Ovary (tissue), 9 donors: ENCODE measurements around the gene SCLT1. TPM values are rescaled to one million over a fixed set of nuclear protein-coding genes. Genes with fewer than 3 reads are reported as not detected.

Experiments
- DNase-seq, 5 donors: peaks; one replicate each; pipeline ENCODE4 v3.0.0-alpha.2; 2019 to 2020
- H3K27ac ChIP-seq, 2 donors: fragments of 200-600 bp; one replicate each; pipeline versions ENCODE4 v1.5.1 to v1.8.0; 2019 to 2022
- H3K27me3 ChIP-seq: fragments of 200-600 bp; one replicate; pipeline ENCODE4 v1.8.0; 2022
- H3K36me3 ChIP-seq: fragments of 200-600 bp; sonication (generic); one replicate; pipeline ENCODE4 v1.5.1; 2019
- H3K4me1 ChIP-seq: one replicate; pipeline ENCODE4 v1.8.1; 2013; ENCODE audit warnings: mild to moderate bottlenecking, moderate library complexity; ENCODE audit not compliant: insufficient read depth
- H3K4me3 ChIP-seq: fragments of 200-600 bp; sonication (generic); one replicate; pipeline ENCODE4 v1.5.1; 2017
- H3K9me3 ChIP-seq, 2 donors: fragments of 200-600 bp in 1 of 2; sonication (generic) in 1 of 2; one replicate each; pipeline versions ENCODE4 v1.5.1 to v1.8.1; 2013 to 2019; ENCODE audit warnings: mild to moderate bottlenecking in 1 of 2, moderate library complexity in 1 of 2
- CTCF ChIP-seq, 3 donors: fragments of 450-650 bp in 2 of 3; fragments of 200-600 bp in 1 of 3; IDR thresholded peaks; one replicate each; pipeline versions ENCODE4 v1.5.1 to v1.8.0; 2016 to 2022; ENCODE audit warnings: antibody characterized with exemption in 3 of 3, mild to moderate bottlenecking in 1 of 3
- EP300 ChIP-seq: sonication (generic); formaldehyde crosslinking; IDR thresholded peaks from one replicate; pipeline ENCODE4 v1.6.1; 2017; ENCODE audit warnings: antibody characterized with exemption
- POLR2A ChIP-seq: fragments of 450-650 bp; IDR thresholded peaks from one replicate; pipeline ENCODE4 v1.6.1; 2017; ENCODE audit warnings: antibody characterized with exemption, mild to moderate bottlenecking, moderate library complexity
- WGBS, 3 donors: extraction: QIAGEN DNeasy Blood & Tissue Kit in 1 of 3; methylation state at CpG; one replicate each; pipeline versions ENCODE4 v1.1.5 to v1.1.7; 2013 to 2017; 5-methylcytosine and 5-hydroxymethylcytosine counted together
- intact Hi-C, 4 donors: fragments of 100-400 bp; cut with DNase I; formaldehyde crosslinking; loops; one replicate each; pipeline versions ENCODE4 v1.11.0 to v1.15.1; 2022 to 2023
- polyA plus RNA-seq, 2 donors: library from polyadenylated mRNA; stranded (reverse); fragments of 200-250 nt in 1 of 2; fragments of 350-450 nt in 1 of 2; fragmentation: Illumina TruSeq in 1 of 2; extraction: RNeasy Lipid Tissue Mini Kit (QIAGEN cat#74804) in 1 of 2; gene quantifications; one replicate each; pipeline ENCODE4 v1.2.3, GENCODE V29; 2013 to 2014
- total RNA-seq, 7 donors: library from RNA; depleted of rRNA in 2 of 7; stranded (reverse); fragments of >200 nt in 2 of 7; fragmentation: NEBNext Ultra II Directional in 3 of 7; extraction: Animal tissue kit (Norgen Biotek cat#: 25700) in 3 of 7; gene quantifications; one replicate each; pipeline versions ENCODE4 v1.1.0 to v1.2.4, GENCODE V29; 2016 to 2023
- donor health status: DM: no; HTN: no; CAD: no; lungs with moderate emphysema.
- donor health status: DM: no; HTN: no; CAD: no.
- donor health status: Bipolar disorder and iron deficiency.
- donor health status: DM: yes; HTN: yes; CAD: no.
- donor health status: DM: no; HTN: no; CAD: no.
- donor health status: DM: yes; HTN: yes; CAD: no.

The SCLT1 gene
- total and polyA plus RNA-seq, 9 donors = 4.5 to 24.0 (median 15.3) TPM

GRCh38 chr4:128855621-128856020 lies 237.7 kb downstream of the SCLT1 start:
- H3K27me3 ChIP-seq = no peaks in the 10 kb centered on the region
- no peak for TF ChIP-seq POLR2A
- no peak for TF ChIP-seq EP300
- TF ChIP-seq CTCF (IDR thresholded peaks at IDR 0.05) = no peak
- intact Hi-C loops = loop anchor here in 1 of 4 donors (10.0 kb wide), 1 partner anchor 201 kb away; no protein-coding TSS in a partner anchor
- 59 to 77% (median 68%) methylated on average over 7 of the region's 7 CpGs for WGBS, 3 donors
- no peak overlapping the region for H3K27ac ChIP-seq
- H3K4me3 ChIP-seq = no peak overlapping the region
- H3K4me1 ChIP-seq = peaks cover 7% of the 10 kb centered on the region
- no peaks in the 10 kb centered on the region for H3K36me3 ChIP-seq
- no peak for DNase-seq
- no peaks in the 10 kb centered on the region for H3K9me3 ChIP-seq

- no peaks in the 10 kb centered on the region for H3K36me3 ChIP-seq
Observed at GRCh38 chr4:128854433-128854832, 238.9 kb downstream of the SCLT1 start.

GRCh38 chr4:128853741-128854140 lies 239.6 kb downstream of the SCLT1 start:
- Histone ChIP-seq H3K36me3 (no peaks in the 10 kb centered on the region), H3K27me3 (no peaks in the 10 kb centered on the region), H3K9me3 (no peaks in the 10 kb centered on the region), H3K4me1 (no peaks in the 10 kb centered on the region), H3K4me3 (no peak overlapping the region), H3K27ac (no peak overlapping the region)
- TF ChIP-seq CTCF (IDR thresholded peaks at IDR 0.05) (no peak), POLR2A (no peak), EP300 (no peak)
- no peak for DNase-seq
- WGBS, 3 donors = 86 to 93% (median 91%) methylated on average over 5 of the region's 5 CpGs
- intact Hi-C loops = loop anchor here in 1 of 4 donors (10.0 kb wide), 1 partner anchor 199 kb away; no protein-coding TSS in a partner anchor

More at GRCh38 chr4:128854433-128854832, 238.9 kb downstream of the SCLT1 start:
- H3K4me3 ChIP-seq = no peak overlapping the region
- no peaks in the 10 kb centered on the region for H3K27me3 ChIP-seq
- DNase-seq = no peak
- 51 to 68% (median 52%) methylated on average over 6 of the region's 6 CpGs for WGBS, 3 donors
- intact Hi-C loops = loop anchor here in 1 of 4 donors (10.0 kb wide), 1 partner anchor 200 kb away; no protein-coding TSS in a partner anchor
- no peaks in the 10 kb centered on the region for H3K9me3 ChIP-seq
- H3K27ac ChIP-seq = no peak overlapping the region
- TF ChIP-seq CTCF (IDR thresholded peaks at IDR 0.05) (no peak), EP300 (no peak), POLR2A (no peak)
- H3K4me1 ChIP-seq = peaks cover 6% of the 10 kb centered on the region

- intact Hi-C loops = loop anchor here in 1 of 4 donors (10.0 kb wide), 1 partner anchor 195 kb away; no protein-coding TSS in a partner anchor
- Histone ChIP-seq H3K9me3 (no peaks in the 10 kb centered on the region), H3K4me1 (peaks cover 6% of the 10 kb centered on the region), H3K36me3 (no peaks in the 10 kb centered on the region), H3K27ac (no peak overlapping the region), H3K4me3 (no peak overlapping the region), H3K27me3 (no peaks in the 10 kb centered on the region)
- TF ChIP-seq CTCF (IDR thresholded peaks at IDR 0.05) (no peak), EP300 (no peak), POLR2A (no peak)
- WGBS, 3 donors = 95 to 99% (median 96%) methylated on average over 4 of the region's 4 CpGs
- DNase-seq = no peak
Observed at GRCh38 chr4:128850252-128850651, 243.1 kb downstream of the SCLT1 start.
